Panc1 (cell line): ENCODE data around the gene PPP1CC.

Experiments used
- CTCF ChIP-seq: fragments of 450-650 bp; IDR thresholded peaks from 2 replicates; pipeline ENCODE4 v1.5.1; 2017; ENCODE audit warnings: mild to moderate bottlenecking
- POLR2AphosphoS5 ChIP-seq: IDR thresholded peaks from 2 replicates; pipeline ENCODE4 v1.6.1; 2012; ENCODE audit warnings: mild to moderate bottlenecking, low read depth, low read length, moderate library complexity
- REST ChIP-seq, 2 experiments: IDR thresholded peaks; 2 replicates each; pipeline ENCODE4 v1.6.1; 2011 to 2012; ENCODE audit warnings: low read depth in 2 of 2, control low read depth in 1 of 2, low read length in 1 of 2, mild to moderate bottlenecking in 1 of 2, moderate library complexity in 1 of 2; ENCODE audit not compliant: insufficient read depth in 1 of 2
- SIN3A ChIP-seq: IDR thresholded peaks from 2 replicates; pipeline ENCODE4 v1.6.1; 2012; ENCODE audit warnings: low read depth, mild to moderate bottlenecking, low read length, moderate library complexity, borderline replicate concordance; ENCODE audit not compliant: insufficient read depth
- TCF7L2 ChIP-seq: IDR thresholded peaks from 2 replicates; pipeline ENCODE4 v1.6.1; 2011; ENCODE audit warnings: mild to moderate bottlenecking, low read depth, low read length, inconsistent platforms

- TF ChIP-seq CTCF (no peak), POLR2AphosphoS5 (no peak), REST (IDR thresholded peaks at IDR 0.05; ENCODE audit: insufficient read depth in 1 of 2, low read depth in 2 of 2, low read length in 1 of 2) (no peak), TCF7L2 (no peak), SIN3A (no peak)
Measured at GRCh38 chr12:110696283-110696682, 46.4 kb downstream of the PPP1CC start.
